Vagina (tissue), 2 donors: Measurements from ENCODE around the gene CD44.

Experiments used
- CTCF ChIP-seq, 3 experiments: fragments of 450-650 bp in 2 of 3; fragments of 200-600 bp in 1 of 3; sonication (generic) in 1 of 3; IDR thresholded peaks; one replicate each; pipeline ENCODE4 v1.5.1; 2017 to 2019; ENCODE audit warnings: antibody characterized with exemption in 3 of 3, mild to moderate bottlenecking in 2 of 3, moderate library complexity in 2 of 3
- POLR2A ChIP-seq, 2 donors: fragments of 450-650 bp; IDR thresholded peaks; one replicate each; pipeline ENCODE4 v1.6.1; 2017; ENCODE audit warnings: antibody characterized with exemption in 2 of 2, mild to moderate bottlenecking in 2 of 2, moderate library complexity in 2 of 2

GRCh38 chr11:35165030-35165422 lies 26.1 kb downstream of the CD44 start:
- no peak for TF ChIP-seq CTCF (IDR thresholded peaks at IDR 0.05)
- TF ChIP-seq POLR2A (IDR thresholded peaks at IDR 0.05): no peak
